Measurements from ENCODE around the gene ALOX5AP. TPM values are rescaled to one million over a fixed set of nuclear protein-coding genes. Genes with fewer than 3 reads are reported as not detected.

Gene ALOX5AP
- total and polyA plus RNA-seq, 9 of the 15 experiments (the other 6 are each of a cell fraction or from before 2014, with no cell fraction given): 0.31 TPM; not detected in 8

DNA sequence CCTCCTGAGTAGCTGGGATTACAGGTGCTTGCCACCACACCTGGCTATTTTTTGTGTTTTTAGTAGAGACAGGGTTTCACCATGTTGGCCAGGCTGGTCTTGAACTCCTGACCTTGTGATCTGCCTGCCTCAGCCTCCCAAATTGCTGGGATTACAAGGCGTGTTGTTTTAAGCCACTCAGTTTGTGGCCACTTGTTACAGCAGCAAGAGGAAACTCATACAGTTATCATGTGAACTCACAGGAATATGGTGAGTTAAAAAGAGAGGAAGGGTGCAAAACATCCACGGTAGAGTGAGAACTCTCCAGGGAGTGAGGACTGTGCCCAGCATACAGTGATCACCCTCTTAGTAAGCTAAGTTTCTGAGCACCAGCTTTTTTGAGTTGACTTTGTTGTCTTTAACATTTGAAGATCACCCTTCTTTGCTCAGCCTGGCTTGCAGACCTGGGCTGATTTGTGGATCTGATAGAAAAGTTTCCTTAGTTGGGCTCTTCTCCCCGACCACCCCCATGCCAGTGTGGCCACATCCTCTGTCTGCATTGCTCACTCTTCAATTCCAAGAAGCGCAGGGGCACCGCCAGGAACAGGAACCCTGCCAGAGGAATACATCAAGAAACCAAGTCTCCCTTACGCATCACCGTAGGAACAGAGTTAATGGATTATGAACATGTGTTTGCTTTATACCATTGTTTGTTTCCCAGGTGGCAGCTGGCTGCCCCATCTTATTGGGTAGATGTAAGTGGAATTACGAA lies 16.0 kb downstream of the ALOX5AP start:
- ChIA-PET CTCF (ENCODE audit: low intra/inter-chr PET ratio) (no interaction called here), POLR2A (no interaction called here)
- Histone ChIP-seq H3K27ac (ENCODE audit: extremely low read depth, low read depth, low read length) (no peak overlapping the region), H4K20me1 (replicated peaks; ENCODE audit: control insufficient read depth, insufficient read depth, low read length) (no peaks in the 10 kb centered on the region), H3K4me1 (replicated peaks in 1 of 2; ENCODE audit: control insufficient read depth in 2 of 2, insufficient read depth in 2 of 2, low read length in 2 of 2) (no peaks in the 10 kb centered on the region), H3K9me3 (replicated peaks; ENCODE audit: control insufficient read depth, insufficient read depth, low read depth, low read length) (no peaks in the 10 kb centered on the region), H3K27me3 (ENCODE audit: control insufficient read depth in 2 of 2, insufficient read depth in 2 of 2, low read length in 2 of 2) (peaks cover 2 to 16% of the 10 kb centered on the region in 2 experiments; a peak in 4 of 5 replicates), H3K4me2 (ENCODE audit: insufficient read depth, low read length) (no peak overlapping the region), H3K9ac (ENCODE audit: insufficient read depth in 1 of 2, low read depth in 2 of 2, low read length in 2 of 2) (no peak overlapping the region), H3K79me2 (ENCODE audit: control insufficient read depth, insufficient read depth, low read length) (no peaks in the 10 kb centered on the region), H3K9me1 (ENCODE audit: control insufficient read depth, insufficient read depth, low read length) (no peaks in the 10 kb centered on the region), H3K36me3 (ENCODE audit: control insufficient read depth, insufficient read depth, low read length) (no peaks in the 10 kb centered on the region), H2AFZ (ENCODE audit: low read depth, low read length) (no peak overlapping the region), H3K4me3 (no peak overlapping the region)
- intact Hi-C loops (cut with micrococcal nuclease) (no loop called here), in situ Hi-C loops (cut with MboI) (no loop called here)
- TF ChIP-seq ZNF12 (CRISPR knock-in tag; IDR thresholded peaks at IDR 0.05) (0 out of 2 replicates have a peak, but pooled peaks have one; percentile 65), HDAC6 (IDR thresholded peaks at IDR 0.05; ENCODE audit: low read depth, low read length) (no peak)
- TF ChIP-seq, protein P1, sequence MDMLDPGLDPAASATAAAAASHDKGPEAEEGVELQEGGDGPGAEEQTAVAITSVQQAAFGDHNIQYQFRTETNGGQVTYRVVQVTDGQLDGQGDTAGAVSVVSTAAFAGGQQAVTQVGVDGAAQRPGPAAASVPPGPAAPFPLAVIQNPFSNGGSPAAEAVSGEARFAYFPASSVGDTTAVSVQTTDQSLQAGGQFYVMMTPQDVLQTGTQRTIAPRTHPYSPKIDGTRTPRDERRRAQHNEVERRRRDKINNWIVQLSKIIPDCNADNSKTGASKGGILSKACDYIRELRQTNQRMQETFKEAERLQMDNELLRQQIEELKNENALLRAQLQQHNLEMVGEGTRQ (CRISPR knock-in tag; IDR thresholded peaks at IDR 0.05): no peak
- no TSS peak for BruUV-seq (replicated peaks)
- no peak for ATAC-seq
- no peak for FAIRE-seq
- 2% methylated on average over 7 of the region's 8 CpGs for WGBS (ENCODE audit: insufficient coverage, low coverage, missing lambda C conversion rate)
- no peak for DNase-seq (ENCODE audit: extremely low read depth in 1 of 4, low spot score in 3 of 4)

All from K562 (cell line).